PC-9 (cell line): ENCODE results near the gene TCF20. TPM values are rescaled to one million over a fixed set of nuclear protein-coding genes. Genes with fewer than 3 reads are reported as not detected.

ENCODE experiments used
- BruUV-seq: library from RNA; stranded (reverse); fragments of 400-500 nt; replicated peaks from 2 replicates; lab custom pipeline; 2021; lab: Mats Ljungman, UMichigan
- CTCF ChIA-PET: fragments of 300-600 bp; sonication (Branson Sonifier 250); formaldehyde crosslinking; loops from one replicate; lab custom pipeline; 2022; ENCODE audit warnings: antibody characterized with exemption; lab: Charles Lee
- POLR2A ChIA-PET: fragments of 300-600 bp; sonication (Branson Sonifier 250); formaldehyde crosslinking; loops from one replicate; lab custom pipeline; 2022; ENCODE audit warnings: antibody characterized with exemption; ENCODE audit not compliant: unreplicated experiment; lab: Charles Lee
- DNase-seq, 2 experiments: peaks; one replicate each; pipeline versions ENCODE4 v3.0.0 to v3.0.0-alpha.2; 2015 to 2022; ENCODE audit warnings: mixed read lengths in 1 of 2
- H2AFZ ChIP-seq: fragments of 200-600 bp; sonication (generic); 2 replicates; pipeline ENCODE4 v1.8.1; 2017; ENCODE audit warnings: antibody characterized with exemption
- H3F3A ChIP-seq: fragments of 200-600 bp; sonication (generic); 2 replicates; pipeline ENCODE4 v1.8.1; 2017; ENCODE audit warnings: antibody characterized with exemption, mild to moderate bottlenecking, low read depth; ENCODE audit not compliant: insufficient read depth
- H3K27ac ChIP-seq: fragments of 200-600 bp; sonication (generic); 2 replicates; pipeline ENCODE4 v1.6.1; 2016; ENCODE audit warnings: mixed run types
- H3K27me3 ChIP-seq: fragments of 200-600 bp; sonication (generic); 2 replicates; pipeline ENCODE4 v1.6.1; 2016; ENCODE audit warnings: low read depth, mixed run types; ENCODE audit not compliant: insufficient read depth
- H3K36me3 ChIP-seq: fragments of 200-600 bp; sonication (generic); 2 replicates; pipeline ENCODE4 v1.6.1; 2016; ENCODE audit warnings: low read depth, mixed run types
- H3K4me1 ChIP-seq: fragments of 200-600 bp; sonication (generic); replicated peaks from 2 replicates; pipeline ENCODE4 v1.6.1; 2016; ENCODE audit warnings: mixed run types; ENCODE audit not compliant: insufficient read depth
- H3K4me2 ChIP-seq: fragments of 200-600 bp; sonication (generic); 2 replicates; pipeline ENCODE4 v1.6.1; 2017; ENCODE audit warnings: mixed run types
- H3K4me3 ChIP-seq: fragments of 200-600 bp; sonication (generic); 2 replicates; pipeline ENCODE4 v1.6.1; 2016; ENCODE audit warnings: mixed run types
- H3K79me2 ChIP-seq: fragments of 200-600 bp; sonication (generic); 2 replicates; pipeline ENCODE4 v1.6.1; 2017; ENCODE audit warnings: low read depth, mixed run types
- H3K9me2 ChIP-seq: fragments of 200-600 bp; sonication (generic); 2 replicates; pipeline ENCODE4 v1.8.1; 2017; ENCODE audit warnings: mild to moderate bottlenecking; ENCODE audit not compliant: insufficient read depth
- H3K9me3 ChIP-seq: fragments of 200-600 bp; sonication (generic); 2 replicates; pipeline ENCODE4 v1.8.1; 2016; ENCODE audit warnings: low read depth; ENCODE audit not compliant: insufficient read depth
- H4K20me1 ChIP-seq: fragments of 200-600 bp; sonication (generic); 2 replicates; pipeline ENCODE4 v1.8.1; 2017; ENCODE audit not compliant: insufficient read depth
- EZH2 ChIP-seq: fragments of 200-600 bp; sonication (generic); IDR thresholded peaks from 2 replicates; pipeline ENCODE4 v1.8.0; 2017; ENCODE audit warnings: antibody characterized with exemption, low read depth
- intact Hi-C: fragments of 100-400 bp; cut with micrococcal nuclease; formaldehyde crosslinking; loops from one replicate; pipeline ENCODE4 v1.10.0; 2022; ENCODE audit not compliant: unreplicated experiment
- total RNA-seq: library from RNA; stranded (reverse); gene quantifications from 2 replicates; pipeline ENCODE4 v1.2.3, GENCODE V29; 2021
- TF ChIP-seq, protein P1 (sequence below): fragments of 200-600 bp; sonication (generic); conservative IDR thresholded peaks from 2 replicates; pipeline ENCODE4 v1.6.1; 2017; ENCODE audit warnings: mixed run types, antibody characterized with exemption, mild to moderate bottlenecking, moderate library complexity

Gene TCF20
- total RNA-seq, 1 experiment from 2014 or later: 79.1 TPM

DNA sequence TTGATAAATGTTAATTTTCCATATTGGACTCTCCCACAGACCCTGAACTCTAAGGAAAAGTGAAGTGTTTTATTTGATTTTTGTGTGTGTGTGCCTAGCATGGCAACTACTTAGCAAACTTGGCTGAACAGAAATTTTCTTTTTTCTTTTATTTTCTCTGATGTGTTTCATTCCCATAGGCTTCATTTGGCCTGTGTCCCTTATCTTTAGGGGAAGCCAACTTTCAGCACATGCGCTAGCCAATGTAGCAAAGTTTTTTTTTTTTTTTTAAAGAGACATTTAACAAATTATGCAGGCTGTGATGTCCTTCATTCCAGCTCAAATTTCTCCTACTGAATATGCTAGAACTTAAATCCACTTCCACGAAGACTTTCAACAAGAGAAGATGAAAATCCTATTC, 14.2 kb downstream of the TCF20 start:
- Histone ChIP-seq H3K4me3 (no peak overlapping the region), H3K27ac (no peak overlapping the region), H3K9me2 (no peaks in the 10 kb centered on the region), H4K20me1 (peaks cover 90% of the 10 kb centered on the region), H3K4me1 (no peaks in the 10 kb centered on the region), H2AFZ (no peak overlapping the region), H3K79me2 (peaks cover 96% of the 10 kb centered on the region), H3K4me2 (no peak overlapping the region), H3K27me3 (no peaks in the 10 kb centered on the region), H3F3A (0 out of 2 replicates have a peak, but pooled peaks cover 5% of the 10 kb centered on the region), H3K36me3 (no peaks in the 10 kb centered on the region), H3K9me3 (no peaks in the 10 kb centered on the region)
- CTCF ChIA-PET: interaction anchor here (0.6 kb wide), 2 partner anchors 155 to 404 kb away, joined by 6 to 9 read pairs; no protein-coding TSS in a partner anchor
- intact Hi-C loops: no loop called here
- POLR2A ChIA-PET: no interaction called here
- no TSS peak for BruUV-seq
- TF ChIP-seq EZH2: no peak
- TF ChIP-seq, protein P1, sequence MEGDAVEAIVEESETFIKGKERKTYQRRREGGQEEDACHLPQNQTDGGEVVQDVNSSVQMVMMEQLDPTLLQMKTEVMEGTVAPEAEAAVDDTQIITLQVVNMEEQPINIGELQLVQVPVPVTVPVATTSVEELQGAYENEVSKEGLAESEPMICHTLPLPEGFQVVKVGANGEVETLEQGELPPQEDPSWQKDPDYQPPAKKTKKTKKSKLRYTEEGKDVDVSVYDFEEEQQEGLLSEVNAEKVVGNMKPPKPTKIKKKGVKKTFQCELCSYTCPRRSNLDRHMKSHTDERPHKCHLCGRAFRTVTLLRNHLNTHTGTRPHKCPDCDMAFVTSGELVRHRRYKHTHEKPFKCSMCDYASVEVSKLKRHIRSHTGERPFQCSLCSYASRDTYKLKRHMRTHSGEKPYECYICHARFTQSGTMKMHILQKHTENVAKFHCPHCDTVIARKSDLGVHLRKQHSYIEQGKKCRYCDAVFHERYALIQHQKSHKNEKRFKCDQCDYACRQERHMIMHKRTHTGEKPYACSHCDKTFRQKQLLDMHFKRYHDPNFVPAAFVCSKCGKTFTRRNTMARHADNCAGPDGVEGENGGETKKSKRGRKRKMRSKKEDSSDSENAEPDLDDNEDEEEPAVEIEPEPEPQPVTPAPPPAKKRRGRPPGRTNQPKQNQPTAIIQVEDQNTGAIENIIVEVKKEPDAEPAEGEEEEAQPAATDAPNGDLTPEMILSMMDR: no peak
- no peak for DNase-seq

DNA sequence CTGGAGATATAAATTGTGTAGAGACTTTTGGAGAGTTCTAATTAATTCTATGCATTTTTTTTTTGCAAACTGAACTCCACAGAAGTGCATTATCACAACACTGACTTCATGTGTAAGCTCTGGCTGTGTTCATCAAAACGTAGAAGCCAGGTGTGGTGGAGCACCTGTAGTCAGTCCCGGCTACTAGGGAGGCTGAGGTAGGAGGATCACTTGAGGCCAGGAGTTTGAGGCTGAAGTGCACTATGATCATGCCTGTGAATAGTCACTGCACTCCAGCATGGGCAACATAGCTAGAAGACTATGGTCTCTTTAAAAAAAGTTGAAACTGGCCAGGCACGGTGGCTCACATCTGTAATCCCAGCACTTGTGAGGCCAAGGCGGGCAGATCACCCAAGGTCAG, 20.6 kb downstream of the TCF20 start:
- DNase-seq: no peak
- TF ChIP-seq, protein P1: no peak
- TF ChIP-seq EZH2: no peak
- CTCF ChIA-PET: no interaction called here
- H3K27ac ChIP-seq: no peak overlapping the region
- H3K4me2 ChIP-seq: no peak overlapping the region
- peaks cover 16% of the 10 kb centered on the region; the same call in 1 of the 2 replicates for H3F3A ChIP-seq
- H3K9me2 ChIP-seq: no peaks in the 10 kb centered on the region
- H3K4me1 ChIP-seq: no peaks in the 10 kb centered on the region
- H3K27me3 ChIP-seq: no peaks in the 10 kb centered on the region
- no peak overlapping the region for H3K4me3 ChIP-seq
- peaks cover 78% of the 10 kb centered on the region for H4K20me1 ChIP-seq
- peaks cover 97% of the 10 kb centered on the region for H3K79me2 ChIP-seq
- intact Hi-C loops: no loop called here
- no peaks in the 10 kb centered on the region for H3K9me3 ChIP-seq
- H2AFZ ChIP-seq: no peak overlapping the region
- POLR2A ChIA-PET: no interaction called here
- no TSS peak for BruUV-seq
- no peaks in the 10 kb centered on the region for H3K36me3 ChIP-seq

DNA sequence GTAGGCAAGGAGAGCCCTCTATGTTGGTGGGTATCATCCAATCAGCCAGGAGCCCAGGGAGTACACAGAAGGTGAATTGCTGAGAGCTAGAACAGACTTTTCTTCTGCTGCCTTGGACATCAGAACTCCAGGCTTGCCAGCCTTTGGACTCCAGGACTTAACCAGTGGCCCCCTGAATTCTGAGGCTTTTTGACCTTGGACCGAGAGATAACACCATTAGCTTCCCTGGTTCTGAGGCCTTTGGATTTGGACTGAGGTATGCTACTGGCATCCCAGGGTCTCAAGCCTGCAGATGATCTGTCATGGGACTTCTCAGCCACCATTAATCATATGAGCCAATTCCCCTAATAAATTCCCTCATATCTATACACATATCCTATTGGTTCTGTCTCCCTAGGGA, 21.5 kb downstream of the TCF20 start:
- intact Hi-C loops: no loop called here
- H3K27ac ChIP-seq: no peak overlapping the region
- ChIA-PET CTCF (no interaction called here), POLR2A (interaction anchor here (0.6 kb wide), 1 partner anchor 103 kb away, joined by 7 read pairs; no protein-coding TSS in a partner anchor)
- H3K36me3 ChIP-seq: 0 out of 2 replicates have a peak, but pooled peaks cover 4% of the 10 kb centered on the region
- no peak for DNase-seq
- peaks cover 74% of the 10 kb centered on the region for H4K20me1 ChIP-seq
- H3K27me3 ChIP-seq: no peaks in the 10 kb centered on the region
- H3K4me3 ChIP-seq: no peak overlapping the region
- BruUV-seq: no TSS peak
- H3K79me2 ChIP-seq: peaks cover 92% of the 10 kb centered on the region
- H3F3A ChIP-seq: peaks cover 21% of the 10 kb centered on the region; the same call in 1 of the 2 replicates
- H2AFZ ChIP-seq: no peak overlapping the region
- H3K4me1 ChIP-seq: no peaks in the 10 kb centered on the region
- no peaks in the 10 kb centered on the region for H3K9me3 ChIP-seq
- H3K4me2 ChIP-seq: no peak overlapping the region
- H3K9me2 ChIP-seq: no peaks in the 10 kb centered on the region
- no peak for TF ChIP-seq EZH2
- TF ChIP-seq, protein P1: no peak
